Osteoblast (primary cell): ENCODE results near the gene OR4E1. TPM values are rescaled to one million over a fixed set of nuclear protein-coding genes. Genes with fewer than 3 reads are reported as not detected.

ENCODE experiments used
- DNase-seq: peaks from one replicate; pipeline ENCODE4 v3.0.0; 2011; ENCODE audit warnings: low spot score, mixed read lengths; ENCODE audit not compliant: insufficient read length; ENCODE audit errors: missing footprints
- H2AFZ ChIP-seq: 2 replicates; pipeline ENCODE4 v1.6.0; 2011; ENCODE audit warnings: mild to moderate bottlenecking, low read length
- H3K27ac ChIP-seq: 2 replicates; pipeline ENCODE4 v1.5.1; 2011; ENCODE audit warnings: mild to moderate bottlenecking, low read depth, low read length, moderate library complexity
- H3K27me3 ChIP-seq: 2 replicates; pipeline ENCODE4 v1.6.0; 2012; ENCODE audit warnings: mild to moderate bottlenecking, control low read depth, inconsistent platforms, low read length, moderate library complexity; ENCODE audit not compliant: insufficient read depth
- H3K36me3 ChIP-seq: 2 replicates; pipeline ENCODE4 v1.5.1; 2011; ENCODE audit warnings: mild to moderate bottlenecking, low read length, control low read depth, moderate library complexity; ENCODE audit not compliant: insufficient read depth
- H3K4me1 ChIP-seq: 2 replicates; pipeline ENCODE4 v1.5.1; 2011; ENCODE audit warnings: mild to moderate bottlenecking, low read length, control low read depth, moderate library complexity; ENCODE audit not compliant: insufficient read depth
- H3K4me2 ChIP-seq: 2 replicates; pipeline ENCODE4 v1.6.0; 2011; ENCODE audit warnings: mild to moderate bottlenecking, low read length; ENCODE audit not compliant: insufficient read depth
- H3K4me3 ChIP-seq: fragments of 200-600 bp; sonication (generic); 3 replicates; pipeline ENCODE4 v1.5.1; 2012; ENCODE audit warnings: mild to moderate bottlenecking, low read length, inconsistent platforms; ENCODE audit not compliant: insufficient read depth
- H3K79me2 ChIP-seq: 2 replicates; pipeline ENCODE4 v1.6.0; 2012; ENCODE audit warnings: mild to moderate bottlenecking, low read length, control low read depth, inconsistent platforms; ENCODE audit not compliant: insufficient read depth
- H3K9me3 ChIP-seq: 2 replicates; pipeline ENCODE4 v1.5.1; 2011; ENCODE audit warnings: low read depth, low read length, control low read depth
- H4K20me1 ChIP-seq: 2 replicates; pipeline ENCODE4 v1.6.0; 2012; ENCODE audit warnings: mild to moderate bottlenecking, low read length, control low read depth; ENCODE audit not compliant: insufficient read depth
- CTCF ChIP-seq: IDR thresholded peaks from 2 replicates; pipeline ENCODE4 v1.5.1; 2011; ENCODE audit warnings: mild to moderate bottlenecking, low read depth, low read length, moderate library complexity; ENCODE audit errors: extremely low read depth
- total RNA-seq: library from RNA; depleted of rRNA; stranded (reverse); fragments of >200 nt; gene quantifications from 2 replicates; pipeline ENCODE4 v1.2.3, GENCODE V29; 2012

The OR4E1 gene
- total RNA-seq, 1 donor: not detected

GRCh38 chr14:21712036-21712435, 38.4 kb upstream of the OR4E1 start:
- Histone ChIP-seq H2AFZ (no peak overlapping the region), H3K4me2 (no peak overlapping the region), H3K4me3 (no peak overlapping the region), H4K20me1 (no peaks in the 10 kb centered on the region), H3K27ac (no peak overlapping the region), H3K4me1 (no peaks in the 10 kb centered on the region), H3K36me3 (no peaks in the 10 kb centered on the region), H3K9me3 (no peaks in the 10 kb centered on the region), H3K79me2 (no peaks in the 10 kb centered on the region), H3K27me3 (no peaks in the 10 kb centered on the region)
- TF ChIP-seq CTCF: no peak
- DNase-seq: no peak

- H3K27me3 ChIP-seq: no peaks in the 10 kb centered on the region
- H3K4me3 ChIP-seq: no peak overlapping the region
- no peak overlapping the region for H3K27ac ChIP-seq
- H3K4me1 ChIP-seq: no peaks in the 10 kb centered on the region
- no peaks in the 10 kb centered on the region for H3K36me3 ChIP-seq
- no peaks in the 10 kb centered on the region for H3K9me3 ChIP-seq
- no peaks in the 10 kb centered on the region for H4K20me1 ChIP-seq
- H2AFZ ChIP-seq: no peak overlapping the region
- DNase-seq: peak; percentile 60
- H3K4me2 ChIP-seq: no peak overlapping the region
- peak; percentile 74 for TF ChIP-seq CTCF
- no peaks in the 10 kb centered on the region for H3K79me2 ChIP-seq
Observed at GRCh38 chr14:21711360-21711961, 37.8 kb upstream of the OR4E1 start.

- no peak for TF ChIP-seq CTCF
- H3K4me1 ChIP-seq: no peaks in the 10 kb centered on the region
- H3K36me3 ChIP-seq: no peaks in the 10 kb centered on the region
- no peak overlapping the region for H2AFZ ChIP-seq
- no peaks in the 10 kb centered on the region for H3K9me3 ChIP-seq
- H3K79me2 ChIP-seq: no peaks in the 10 kb centered on the region
- no peak for DNase-seq
- no peaks in the 10 kb centered on the region for H3K27me3 ChIP-seq
- H3K4me3 ChIP-seq: no peak overlapping the region
- H4K20me1 ChIP-seq: no peaks in the 10 kb centered on the region
- H3K27ac ChIP-seq: no peak overlapping the region
- no peak overlapping the region for H3K4me2 ChIP-seq
Observed at GRCh38 chr14:21704338-21704737, 30.7 kb upstream of the OR4E1 start.

GRCh38 chr14:21703357-21704326, 30.0 kb upstream of the OR4E1 start:
- no peak for TF ChIP-seq CTCF
- no peaks in the 10 kb centered on the region for H3K27me3 ChIP-seq
- no peak overlapping the region for H3K4me3 ChIP-seq
- no peak for DNase-seq
- H3K36me3 ChIP-seq: no peaks in the 10 kb centered on the region
- H4K20me1 ChIP-seq: no peaks in the 10 kb centered on the region
- H3K9me3 ChIP-seq: no peaks in the 10 kb centered on the region
- H2AFZ ChIP-seq: no peak overlapping the region
- no peak overlapping the region for H3K27ac ChIP-seq
- H3K79me2 ChIP-seq: no peaks in the 10 kb centered on the region
- H3K4me2 ChIP-seq: no peak overlapping the region
- no peaks in the 10 kb centered on the region for H3K4me1 ChIP-seq
